Cardiac muscle cell (in vitro differentiated cells and primary cell): ENCODE data around the gene BOD1L1. TPM values are rescaled to one million over a fixed set of nuclear protein-coding genes. Genes with fewer than 3 reads are reported as not detected.

Source experiments
- DNase-seq, 2 donors: peaks; one replicate each; pipeline versions ENCODE4 v3.0.0 to v3.0.0-alpha.2; 2010 to 2017; ENCODE audit warnings: low read depth in 1 of 2, low spot score in 1 of 2
- H3K27ac ChIP-seq: fragments of 200-600 bp; sonication (generic); 2 replicates; pipeline ENCODE4 v1.5.1; 2016
- H3K27me3 ChIP-seq: fragments of 200-600 bp; sonication (generic); 2 replicates; pipeline ENCODE4 v1.6.0; 2016; ENCODE audit warnings: control low read depth
- H3K36me3 ChIP-seq: fragments of 200-600 bp; sonication (generic); 2 replicates; pipeline ENCODE4 v1.5.1; 2016; ENCODE audit warnings: control low read depth
- H3K4me1 ChIP-seq: fragments of 200-600 bp; sonication (generic); 2 replicates; pipeline ENCODE4 v1.8.1; 2017; ENCODE audit warnings: low read depth, mild to moderate bottlenecking, mixed run types
- H3K4me3 ChIP-seq: fragments of 200-600 bp; sonication (generic); 2 replicates; pipeline ENCODE4 v1.5.1; 2016; ENCODE audit warnings: mild to moderate bottlenecking
- H3K9me3 ChIP-seq: fragments of 200-600 bp; sonication (generic); 2 replicates; pipeline ENCODE4 v1.5.1; 2017; ENCODE audit warnings: low read depth, mild to moderate bottlenecking, control low read depth
- CTCF ChIP-seq: IDR thresholded peaks from 2 replicates; pipeline ENCODE4 v1.5.1; 2012; ENCODE audit warnings: low read depth, mild to moderate bottlenecking, low read length
- polyA plus RNA-seq: library from polyadenylated mRNA; unstranded; fragments of >200 nt; fragmentation: Nextera tagmentation; extraction: Ambion mirVana; gene quantifications from 2 replicates; pipeline ENCODE4 v1.2.1, GENCODE V29; 2016
- total RNA-seq: library from RNA; depleted of rRNA; stranded (reverse); fragments of >200 nt; gene quantifications from 2 replicates; pipeline ENCODE4 v1.2.3, GENCODE V29; 2016

The BOD1L1 gene
- total and polyA plus RNA-seq, 2 experiments from 2014 or later = 17.7 to 35.8 TPM

DNA sequence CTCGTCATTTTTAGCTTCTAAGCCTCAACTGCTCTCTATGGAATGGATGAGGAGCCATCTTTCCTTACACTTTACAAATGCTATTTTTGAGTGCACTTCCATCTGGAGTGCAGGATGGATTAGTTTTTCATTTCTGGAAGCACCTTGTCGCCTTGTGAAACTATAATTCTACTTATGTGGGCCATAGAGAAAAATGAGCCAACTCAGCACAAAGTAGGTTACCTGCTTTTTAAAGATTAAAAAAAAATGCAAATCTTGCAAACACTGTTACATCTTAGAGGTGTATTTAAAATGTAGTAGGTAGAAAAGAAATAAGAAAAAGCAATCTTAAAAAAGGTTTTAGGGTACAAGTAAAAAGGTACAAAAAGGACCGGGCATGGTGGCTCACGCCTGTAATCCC is 10.9 kb downstream of the BOD1L1 start:
- Histone ChIP-seq H3K27ac (no peak overlapping the region), H3K27me3 (no peaks in the 10 kb centered on the region), H3K36me3 (peaks cover 63% of the 10 kb centered on the region), H3K4me3 (no peak overlapping the region), H3K9me3 (no peaks in the 10 kb centered on the region), H3K4me1 (no peaks in the 10 kb centered on the region)
- no peak for DNase-seq
- TF ChIP-seq CTCF = no peak

GRCh38 chr4:13615161-13615560 is 12.4 kb downstream of the BOD1L1 start:
- no peaks in the 10 kb centered on the region for H3K4me1 ChIP-seq
- no peak overlapping the region for H3K4me3 ChIP-seq
- DNase-seq = no peak
- peaks cover 70% of the 10 kb centered on the region for H3K36me3 ChIP-seq
- H3K27me3 ChIP-seq = no peaks in the 10 kb centered on the region
- no peak for TF ChIP-seq CTCF
- no peak overlapping the region for H3K27ac ChIP-seq
- H3K9me3 ChIP-seq = no peaks in the 10 kb centered on the region

DNA sequence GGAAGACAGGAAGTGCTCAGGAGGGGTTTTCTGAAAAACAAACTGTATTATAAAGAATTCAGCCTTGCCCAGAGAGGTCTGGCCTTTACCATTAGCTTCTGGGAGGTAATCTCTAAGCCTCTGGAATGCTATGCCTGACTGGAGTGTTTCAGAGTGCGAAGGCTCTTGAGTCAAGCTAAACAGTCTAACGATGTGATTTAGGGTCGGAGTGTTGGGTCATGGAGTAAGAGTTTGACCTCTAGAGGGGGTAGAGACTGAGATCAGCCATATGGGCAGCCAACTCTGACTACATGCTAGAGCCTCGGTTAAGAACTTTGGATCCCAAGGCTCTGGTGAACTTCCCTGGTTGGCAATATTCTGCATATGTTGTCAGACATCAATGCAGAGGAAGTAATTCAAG is 15.0 kb downstream of the BOD1L1 start:
- Histone ChIP-seq H3K9me3 (no peaks in the 10 kb centered on the region), H3K27ac (peak overlapping the region; percentile 14), H3K4me3 (no peak overlapping the region), H3K36me3 (peaks cover 68% of the 10 kb centered on the region), H3K4me1 (no peaks in the 10 kb centered on the region), H3K27me3 (no peaks in the 10 kb centered on the region)
- no peak for TF ChIP-seq CTCF
- peak in 1 of 2 donors; percentile 32 for DNase-seq

DNA sequence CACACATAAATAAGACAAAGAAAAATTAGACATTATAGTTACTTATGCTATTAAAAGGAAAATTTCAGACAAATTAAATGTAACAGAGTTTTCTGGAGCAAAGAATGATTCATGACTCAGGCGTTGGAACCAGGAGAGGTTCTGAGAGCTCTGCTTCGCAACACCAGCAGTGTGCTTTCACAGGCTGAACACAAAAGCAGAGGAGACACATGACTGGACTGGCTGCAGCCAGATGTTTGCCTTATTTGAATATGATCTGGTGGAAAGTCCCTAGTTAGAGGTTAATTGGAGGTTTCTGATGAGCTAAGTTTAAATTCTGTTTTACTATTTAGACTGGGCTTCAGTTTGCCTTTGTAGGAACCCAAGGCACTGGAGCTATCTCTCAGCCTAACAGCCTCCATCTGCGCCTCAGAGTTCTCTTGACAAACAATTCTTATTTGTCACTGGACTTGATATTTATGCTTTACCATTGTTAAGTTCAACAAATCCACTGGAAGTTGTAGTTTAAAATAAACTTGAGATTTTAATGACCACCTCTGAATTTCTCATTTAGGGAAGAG is 16.2 kb downstream of the BOD1L1 start:
- H3K27me3 ChIP-seq = no peaks in the 10 kb centered on the region
- no peak overlapping the region for H3K4me3 ChIP-seq
- peak in 1 of 2 donors; percentile 34 for DNase-seq
- H3K27ac ChIP-seq = no peak overlapping the region
- TF ChIP-seq CTCF = no peak
- H3K9me3 ChIP-seq = no peaks in the 10 kb centered on the region
- peaks cover 75% of the 10 kb centered on the region for H3K36me3 ChIP-seq
- no peaks in the 10 kb centered on the region for H3K4me1 ChIP-seq

- H3K27me3 ChIP-seq = no peaks in the 10 kb centered on the region
- H3K4me1 ChIP-seq = no peaks in the 10 kb centered on the region
- H3K9me3 ChIP-seq = no peaks in the 10 kb centered on the region
- peaks cover 73% of the 10 kb centered on the region for H3K36me3 ChIP-seq
- H3K4me3 ChIP-seq = no peak overlapping the region
- no peak for TF ChIP-seq CTCF
- no peak overlapping the region for H3K27ac ChIP-seq
- no peak for DNase-seq
Measured at GRCh38 chr4:13605330-13605729, 22.2 kb downstream of the BOD1L1 start.
